ENCODE results near the gene ATRNL1.
A peak's percentile ranks its signal among the peaks of the same experiment; 100 is the strongest.

Gene ATRNL1

DNA sequence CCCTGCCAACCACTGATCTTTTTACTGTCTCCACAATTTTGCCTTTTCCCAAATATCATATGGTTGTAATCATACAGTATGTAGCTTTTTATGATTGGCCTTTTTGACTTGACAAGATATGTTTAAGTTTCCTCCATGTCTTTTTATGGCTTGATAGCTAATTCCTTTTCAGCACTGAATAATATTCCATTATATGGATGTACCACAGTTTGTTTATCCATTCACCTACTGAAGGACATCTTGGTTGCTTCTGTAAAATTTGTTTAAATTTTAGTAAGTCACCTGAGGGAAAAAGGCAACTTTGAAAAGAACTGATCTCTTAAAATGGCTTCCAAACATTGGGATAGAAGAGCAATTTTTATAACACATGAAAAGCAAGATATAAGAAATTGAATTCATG is 43.5 kb downstream of the ATRNL1 start:
- no peak for TF ChIP-seq CTCF (IDR thresholded peaks at IDR 0.05; ENCODE audit: low read length, missing control alignments)
- no peak for DNase-seq (ENCODE audit: low read depth)
- no peak overlapping the region for H3K4me3 ChIP-seq (replicated peaks; ENCODE audit: low read depth, low read length)

DNA sequence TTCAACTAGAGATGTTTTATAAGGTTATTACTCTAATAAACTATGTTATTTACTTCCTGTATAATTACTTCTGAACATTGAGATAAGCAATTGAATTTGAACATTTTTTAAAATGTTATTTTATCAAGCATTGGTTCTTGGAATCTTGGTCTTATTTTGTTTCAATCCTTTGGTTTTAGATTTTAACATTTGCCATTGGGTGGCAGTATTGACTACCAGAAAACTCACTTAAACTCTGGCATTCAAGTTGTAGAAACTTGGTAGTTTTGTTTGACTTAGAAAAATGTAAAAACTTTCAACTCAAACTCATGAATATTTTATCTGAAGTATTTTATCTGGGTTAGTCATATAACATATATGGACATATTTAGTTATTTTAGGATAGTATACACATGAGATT is 48.1 kb downstream of the ATRNL1 start:
- no peak overlapping the region for H3K4me3 ChIP-seq (replicated peaks; ENCODE audit: low read depth, low read length)
- peak; percentile 28 for DNase-seq (ENCODE audit: low read depth)
- peak; percentile 43 for TF ChIP-seq CTCF (IDR thresholded peaks at IDR 0.05; ENCODE audit: low read length, missing control alignments)

- no peak for DNase-seq (ENCODE audit: low read depth)
- H3K4me3 ChIP-seq (replicated peaks; ENCODE audit: low read depth, low read length), result no peak overlapping the region
- no peak for TF ChIP-seq CTCF (IDR thresholded peaks at IDR 0.05; ENCODE audit: low read length, missing control alignments)
Measured at GRCh38 chr10:115157357-115157756, 64.2 kb downstream of the ATRNL1 start.

GRCh38 chr10:115163129-115163528 is 70.0 kb downstream of the ATRNL1 start:
- no peak for TF ChIP-seq CTCF (IDR thresholded peaks at IDR 0.05; ENCODE audit: low read length, missing control alignments)
- DNase-seq (ENCODE audit: low read depth), result no peak
- H3K4me3 ChIP-seq (replicated peaks; ENCODE audit: low read depth, low read length), result no peak overlapping the region

DNA sequence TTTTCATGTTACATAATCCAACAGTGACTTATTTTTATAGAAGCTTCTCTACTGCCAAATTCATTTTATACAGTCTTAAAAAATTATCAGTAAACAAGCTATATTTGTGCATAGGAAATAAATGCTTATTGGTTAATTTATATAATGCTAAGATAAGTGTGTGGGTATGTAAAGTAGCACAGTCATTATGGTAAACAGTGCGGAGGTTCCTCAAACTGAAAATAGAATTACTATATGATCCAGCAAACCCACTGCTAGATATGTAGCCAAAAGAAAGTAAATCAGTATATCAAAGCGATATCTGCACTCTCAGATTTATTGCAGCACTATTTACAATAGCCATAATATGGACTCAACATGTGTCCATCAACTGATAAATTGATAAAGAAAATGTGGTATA is 71.1 kb downstream of the ATRNL1 start:
- DNase-seq (ENCODE audit: low read depth), result no peak
- TF ChIP-seq CTCF (IDR thresholded peaks at IDR 0.05; ENCODE audit: low read length, missing control alignments), result no peak
- H3K4me3 ChIP-seq (replicated peaks; ENCODE audit: low read depth, low read length), result no peak overlapping the region

DNA sequence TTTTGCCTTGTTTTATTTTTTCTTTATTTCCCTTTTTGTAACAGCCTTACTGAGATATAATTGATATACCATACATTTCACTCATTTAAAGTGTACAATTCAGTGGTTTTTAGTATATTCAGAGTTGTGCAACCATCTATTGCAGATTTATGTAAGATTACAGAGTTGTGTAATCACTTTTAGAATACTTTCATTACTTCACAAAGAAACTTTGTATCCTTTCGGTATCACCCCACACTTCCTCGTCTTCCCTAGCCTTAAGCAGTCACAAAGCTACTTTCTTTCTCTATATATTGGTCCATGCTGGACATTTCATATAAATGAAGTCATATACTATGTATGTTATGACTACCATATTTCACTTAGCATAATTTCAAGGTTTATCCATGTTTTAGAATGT is 74.6 kb downstream of the ATRNL1 start:
- no peak for DNase-seq (ENCODE audit: low read depth)
- H3K4me3 ChIP-seq (replicated peaks; ENCODE audit: low read depth, low read length), result no peak overlapping the region
- TF ChIP-seq CTCF (IDR thresholded peaks at IDR 0.05; ENCODE audit: low read length, missing control alignments), result no peak

GRCh38 chr10:115171392-115171960 is 78.3 kb downstream of the ATRNL1 start:
- no peak overlapping the region for H3K4me3 ChIP-seq (replicated peaks; ENCODE audit: low read depth, low read length)
- peak; percentile 41 for TF ChIP-seq CTCF (IDR thresholded peaks at IDR 0.05; ENCODE audit: low read length, missing control alignments)
- peak; percentile 19 for DNase-seq (ENCODE audit: low read depth)

Measured in fibroblast of pulmonary artery (primary cell).